CD4-positive, alpha-beta T cell treated with Interleukin-2 at 100 ng/mL for 4 hours (primary cell): ENCODE measurements around the gene VWA3A.

Experiments used
- DNase-seq: peaks from one replicate; pipeline ENCODE4 v3.0.0-alpha.2; 2020; ENCODE audit warnings: low spot score

VWA3A gene

GRCh38 chr16:22204091-22204655, 111.8 kb downstream of the VWA3A start:
- no peak for DNase-seq

- DNase-seq: no peak
These were observed 113.3 kb downstream of the VWA3A start for GRCh38 chr16:22205577-22206012.

DNA sequence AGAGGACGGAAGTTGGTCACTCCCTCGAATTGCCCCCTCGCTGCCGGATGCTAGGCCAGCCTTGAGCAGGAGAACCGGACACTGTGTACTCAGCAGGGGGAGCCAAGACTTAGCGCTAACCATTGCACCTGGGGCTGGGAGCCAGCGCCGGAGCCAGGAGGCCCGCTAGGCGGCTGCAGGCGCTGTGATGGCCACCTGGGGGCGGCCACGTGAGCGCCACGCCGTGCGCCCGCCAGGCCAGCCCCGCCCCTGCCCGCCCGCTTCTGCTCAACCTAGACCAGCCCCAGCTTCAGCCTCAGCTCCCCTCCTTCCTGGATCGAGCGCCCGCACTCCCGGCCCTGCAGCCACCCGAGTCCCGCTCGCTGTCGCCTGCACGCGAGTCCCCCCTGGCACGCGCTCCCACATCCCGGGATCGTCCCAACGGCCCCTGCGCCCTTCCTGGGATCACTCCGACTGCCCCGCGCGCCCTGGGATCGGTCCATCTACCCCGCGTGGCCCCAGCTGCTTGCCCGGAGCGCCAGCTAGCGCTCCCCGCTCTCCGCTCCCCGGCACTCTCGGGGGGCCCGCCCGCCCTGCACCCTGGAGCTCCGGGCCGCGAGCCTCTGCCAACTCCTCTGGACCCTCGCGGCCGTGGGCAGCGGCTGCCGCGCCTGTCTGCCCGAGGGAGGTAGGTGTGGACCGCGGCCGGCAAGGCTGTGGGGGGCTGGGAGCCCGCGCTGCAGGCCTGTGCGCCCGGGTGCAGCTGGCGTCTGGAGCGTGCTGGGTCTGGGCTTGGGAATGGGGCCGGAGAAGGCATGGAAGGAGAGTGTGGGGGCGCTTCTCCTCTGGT, 113.9 kb downstream of the VWA3A start, which contains the start of gene EEF2K:
EEF2K (plus strand) TSS at position 266 of the 829 bp plus-strand sequence. CDS start 19,452 bp downstream, outside the sequence.
- DNase-seq: peak; percentile 79
